ENCODE measurements around the gene PEPD. TPM values are rescaled to one million over a fixed set of nuclear protein-coding genes. Genes with fewer than 3 reads are reported as not detected.

PEPD gene
- polyA plus RNA-seq, 1 donor from 2014 or later: 91.1 TPM

DNA sequence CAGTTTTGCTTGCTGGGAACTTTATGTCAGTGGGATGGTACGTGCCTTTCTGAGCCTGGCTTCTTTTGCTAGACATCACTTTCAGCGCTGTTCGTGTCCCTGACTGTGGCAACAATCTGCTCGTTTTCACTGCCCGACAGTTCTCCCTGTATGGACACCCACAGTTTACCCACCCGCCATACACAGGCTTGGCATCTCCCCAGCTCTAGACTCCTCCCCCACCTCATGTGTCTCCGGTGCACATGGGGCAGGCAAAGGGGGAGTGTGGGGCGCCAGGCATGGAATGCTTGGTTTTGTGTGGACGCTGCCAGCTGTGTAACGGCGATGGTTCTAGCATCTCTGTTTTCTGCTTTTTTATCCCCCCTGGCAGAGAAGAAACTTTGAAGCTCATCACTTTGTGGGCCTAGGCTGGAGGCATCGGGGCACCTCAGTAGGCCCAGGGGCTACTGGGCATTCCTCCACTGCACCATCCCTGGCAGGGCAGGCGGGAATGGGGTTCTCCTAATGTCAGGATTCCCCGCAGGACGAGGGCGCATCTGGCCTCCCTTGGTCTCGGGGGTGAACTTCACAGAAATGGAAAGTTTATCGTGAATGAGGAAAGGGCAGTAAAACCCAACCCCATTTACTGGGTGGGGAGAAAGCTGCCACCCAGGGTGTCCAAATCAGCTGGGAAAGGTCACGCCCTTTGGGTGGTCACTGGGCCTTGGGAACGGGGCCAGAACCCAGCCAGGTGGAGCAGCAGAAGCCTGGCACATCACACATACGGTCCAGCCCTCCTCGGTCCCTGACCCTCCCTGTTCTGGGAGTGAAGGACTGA is 87.3 kb downstream of the PEPD start:
- Mint-ChIP-seq H3K9me3 (no peaks in the 10 kb centered on the region), H3K27ac (no peak overlapping the region), H3K4me1 (peaks cover 0 to 5% (median 0%) of the 10 kb centered on the region in 3 donors), H3K36me3 (no peaks in the 10 kb centered on the region), H3K4me3 (no peak overlapping the region), H3K27me3 (no peaks in the 10 kb centered on the region)

DNA sequence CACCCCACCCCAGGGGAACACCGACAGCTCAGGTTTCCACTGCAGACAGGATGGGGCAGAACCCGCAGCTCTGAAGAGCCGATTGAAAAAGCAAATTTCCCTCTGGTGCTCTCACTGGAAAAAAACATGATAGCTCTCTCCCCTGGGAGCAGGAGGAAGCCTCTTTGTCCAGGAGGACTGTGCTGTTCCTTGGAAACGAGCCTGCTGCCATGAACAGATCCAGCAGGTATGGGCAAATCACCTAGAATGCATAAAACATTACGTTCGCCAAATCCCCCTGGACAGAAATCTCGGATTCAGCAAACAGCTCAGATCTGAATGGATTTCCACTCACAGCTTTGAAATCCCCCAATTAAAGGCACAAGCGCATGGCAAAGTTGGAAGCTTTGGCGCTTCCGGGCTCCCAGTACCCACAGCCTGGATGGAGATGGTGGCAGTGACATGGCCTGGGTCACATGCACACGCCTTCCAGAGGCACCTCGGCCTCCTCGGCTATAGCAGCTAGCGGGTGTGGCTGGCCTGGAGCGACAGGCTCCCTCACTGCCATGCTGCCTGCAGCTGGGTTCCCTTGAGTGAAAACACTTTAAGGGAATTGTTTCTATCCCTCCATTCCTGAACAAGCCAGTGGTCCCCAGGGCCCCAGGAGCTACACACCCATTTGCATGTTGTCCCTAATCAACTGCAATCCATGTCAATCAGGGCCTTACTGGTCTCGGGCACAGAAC is 89.0 kb downstream of the PEPD start:
- no peaks in the 10 kb centered on the region for H3K9me3 Mint-ChIP-seq
- H3K4me3 Mint-ChIP-seq: no peak overlapping the region
- no peaks in the 10 kb centered on the region for H3K27me3 Mint-ChIP-seq
- H3K4me1 Mint-ChIP-seq: peaks cover 0 to 5% (median 0%) of the 10 kb centered on the region in 3 donors
- H3K36me3 Mint-ChIP-seq: no peaks in the 10 kb centered on the region
- H3K27ac Mint-ChIP-seq: no peak overlapping the region

DNA sequence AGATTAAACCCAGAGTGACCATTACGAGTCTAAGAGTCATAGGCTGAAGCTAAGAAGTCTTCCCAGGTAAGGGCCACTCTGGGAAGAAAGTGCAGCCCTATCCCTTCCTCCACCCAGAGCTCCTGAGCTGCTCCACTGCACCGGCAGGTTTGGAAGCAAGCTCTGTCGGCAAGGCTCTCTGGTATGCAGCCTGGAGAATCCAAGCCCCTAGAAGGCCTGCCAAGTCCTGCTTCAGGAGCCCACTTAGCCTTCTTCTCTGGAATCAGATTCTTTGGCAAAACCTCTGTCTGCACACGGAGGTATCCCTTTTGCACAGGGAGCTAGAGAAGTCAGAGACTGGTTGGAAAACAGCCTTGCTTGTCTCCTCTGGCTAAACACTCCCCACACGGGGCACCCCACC is 89.6 kb downstream of the PEPD start:
- no peaks in the 10 kb centered on the region for H3K27me3 Mint-ChIP-seq
- peaks cover 0 to 5% (median 0%) of the 10 kb centered on the region in 3 donors for H3K4me1 Mint-ChIP-seq
- no peak overlapping the region for H3K27ac Mint-ChIP-seq
- H3K9me3 Mint-ChIP-seq: no peaks in the 10 kb centered on the region
- H3K36me3 Mint-ChIP-seq: no peaks in the 10 kb centered on the region
- H3K4me3 Mint-ChIP-seq: no peak overlapping the region

GRCh38 chr19:33430674-33431277 is 90.8 kb downstream of the PEPD start:
- no peaks in the 10 kb centered on the region for H3K9me3 Mint-ChIP-seq
- H3K27ac Mint-ChIP-seq: no peak overlapping the region
- no peaks in the 10 kb centered on the region for H3K36me3 Mint-ChIP-seq
- H3K4me1 Mint-ChIP-seq: peaks cover 0 to 5% (median 0%) of the 10 kb centered on the region in 3 donors
- H3K27me3 Mint-ChIP-seq: no peaks in the 10 kb centered on the region
- H3K4me3 Mint-ChIP-seq: no peak overlapping the region

DNA sequence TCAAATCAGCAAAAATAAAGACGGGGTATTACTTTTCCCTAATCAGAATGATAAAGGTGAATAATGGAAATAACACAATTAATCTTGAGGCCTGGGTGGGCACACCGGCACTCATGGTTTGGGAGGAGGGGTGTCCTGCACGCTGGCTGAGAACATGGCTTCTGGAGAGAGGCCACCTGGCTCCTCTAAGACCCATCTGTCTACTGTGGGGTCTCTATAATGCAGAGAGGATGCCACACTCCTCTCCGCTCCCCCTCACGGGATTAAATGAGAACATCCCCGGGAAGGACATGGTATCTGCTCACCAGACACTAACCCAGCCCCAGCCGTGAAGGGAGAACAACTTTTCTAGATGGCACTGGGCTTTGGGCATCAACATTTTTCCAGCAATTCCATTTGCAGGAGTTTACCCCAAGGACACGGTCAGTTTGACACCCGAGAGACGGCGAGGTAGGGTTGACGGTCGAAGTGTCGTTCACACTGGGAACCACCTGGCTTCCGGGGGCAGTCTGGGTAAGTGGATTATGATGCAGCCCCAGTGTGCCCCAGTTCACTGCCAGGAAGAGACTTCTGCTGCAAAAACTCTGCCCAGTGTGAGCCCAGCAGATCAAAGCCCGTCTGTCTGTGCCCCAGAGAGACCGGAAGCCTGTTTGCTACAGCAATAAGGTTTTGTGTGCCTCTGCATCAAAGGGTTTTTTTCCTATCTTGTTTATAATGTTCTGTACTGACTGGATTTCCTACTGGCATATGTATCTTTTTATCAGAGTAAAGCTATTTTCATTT is 91.5 kb downstream of the PEPD start:
- Mint-ChIP-seq H3K4me3 (no peak overlapping the region), H3K36me3 (no peaks in the 10 kb centered on the region), H3K4me1 (peaks cover 0 to 5% (median 0%) of the 10 kb centered on the region in 3 donors), H3K27ac (no peak overlapping the region), H3K9me3 (no peaks in the 10 kb centered on the region), H3K27me3 (no peaks in the 10 kb centered on the region)

- no peaks in the 10 kb centered on the region for H3K27me3 Mint-ChIP-seq
- H3K4me1 Mint-ChIP-seq: peaks cover 0 to 5% (median 0%) of the 10 kb centered on the region in 3 donors
- no peaks in the 10 kb centered on the region for H3K36me3 Mint-ChIP-seq
- no peak overlapping the region for H3K4me3 Mint-ChIP-seq
- H3K9me3 Mint-ChIP-seq: no peaks in the 10 kb centered on the region
- H3K27ac Mint-ChIP-seq: no peak overlapping the region
Measured at GRCh38 chr19:33428627-33429125, 92.9 kb downstream of the PEPD start.

DNA sequence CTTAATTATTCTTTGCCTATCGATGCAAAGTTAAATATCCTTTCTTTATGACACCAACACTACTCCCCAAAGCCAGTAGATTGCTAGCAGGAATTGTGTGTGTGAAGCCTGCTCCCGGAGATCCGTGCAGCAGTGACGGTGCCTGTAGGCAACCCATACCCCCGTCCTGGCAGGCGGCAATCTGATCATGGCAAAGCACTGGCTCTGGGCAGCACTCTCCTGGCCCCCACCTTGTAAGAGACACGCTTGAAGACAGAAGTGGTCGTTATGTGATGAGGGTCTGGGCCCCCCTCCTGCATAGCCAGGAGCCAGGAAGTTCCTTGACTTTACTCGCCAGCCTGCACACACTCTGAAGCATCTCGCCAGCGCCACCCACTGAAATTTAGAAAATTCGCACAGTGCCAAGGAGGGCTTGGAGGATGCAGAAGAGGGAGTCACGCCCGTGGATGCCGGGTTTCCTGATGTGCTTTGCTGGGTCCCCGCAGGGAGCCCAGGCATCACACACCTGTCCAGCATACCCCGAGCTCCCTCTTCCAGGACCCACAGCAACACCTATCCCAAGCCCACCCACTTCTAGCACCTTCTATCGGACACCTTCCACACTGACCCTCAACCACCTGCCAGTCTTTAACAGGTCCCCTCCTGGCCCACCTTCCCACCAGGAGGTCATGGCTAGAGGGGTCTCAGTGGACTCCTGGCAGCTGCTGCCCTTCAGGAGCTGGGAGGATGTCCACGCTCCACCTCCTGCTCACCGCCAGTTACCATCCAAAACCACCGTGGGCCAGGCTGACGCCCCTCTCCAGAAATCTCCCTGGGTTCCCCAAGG is 93.6 kb downstream of the PEPD start:
- Mint-ChIP-seq H3K9me3 (no peaks in the 10 kb centered on the region), H3K27me3 (no peaks in the 10 kb centered on the region), H3K4me3 (no peak overlapping the region), H3K36me3 (no peaks in the 10 kb centered on the region), H3K27ac (no peak overlapping the region), H3K4me1 (peaks cover 0 to 5% (median 0%) of the 10 kb centered on the region in 3 donors)

- peak overlapping the region in 1 of 3 donors; percentile 30 for H3K27ac Mint-ChIP-seq
- H3K36me3 Mint-ChIP-seq: no peaks in the 10 kb centered on the region
- H3K9me3 Mint-ChIP-seq: no peaks in the 10 kb centered on the region
- peaks cover 0 to 5% (median 0%) of the 10 kb centered on the region in 3 donors for H3K4me1 Mint-ChIP-seq
- H3K4me3 Mint-ChIP-seq: no peak overlapping the region
- H3K27me3 Mint-ChIP-seq: no peaks in the 10 kb centered on the region
Measured at GRCh38 chr19:33426621-33427361, 94.8 kb downstream of the PEPD start.

DNA sequence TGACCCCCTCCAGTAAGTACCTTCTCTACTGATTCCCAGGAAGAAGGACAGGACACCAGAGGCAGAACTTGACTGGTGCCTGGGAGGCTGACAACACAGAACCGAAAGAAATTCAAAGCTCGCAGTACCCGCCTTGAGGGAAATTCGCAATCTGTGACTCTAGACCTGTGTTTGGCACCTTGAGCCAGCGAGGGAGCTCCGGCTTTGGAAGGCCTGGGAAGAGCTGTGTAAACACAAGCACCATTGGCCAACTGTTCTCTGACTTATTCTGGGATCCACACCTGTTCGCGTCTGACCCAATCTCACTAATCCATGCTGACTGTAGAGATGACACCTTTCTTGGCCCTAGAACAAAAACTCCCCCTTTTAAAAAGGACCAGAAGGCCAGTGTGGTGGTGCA is 97.4 kb downstream of the PEPD start:
- H3K4me3 Mint-ChIP-seq: no peak overlapping the region
- no peaks in the 10 kb centered on the region for H3K27me3 Mint-ChIP-seq
- H3K4me1 Mint-ChIP-seq: no peaks in the 10 kb centered on the region
- H3K36me3 Mint-ChIP-seq: no peaks in the 10 kb centered on the region
- no peaks in the 10 kb centered on the region for H3K9me3 Mint-ChIP-seq
- no peak overlapping the region for H3K27ac Mint-ChIP-seq

GRCh38 chr19:33422369-33423180 is 99.0 kb downstream of the PEPD start:
- no peaks in the 10 kb centered on the region for H3K27me3 Mint-ChIP-seq
- H3K4me3 Mint-ChIP-seq: no peak overlapping the region
- no peaks in the 10 kb centered on the region for H3K36me3 Mint-ChIP-seq
- no peaks in the 10 kb centered on the region for H3K4me1 Mint-ChIP-seq
- H3K27ac Mint-ChIP-seq: no peak overlapping the region
- H3K9me3 Mint-ChIP-seq: no peaks in the 10 kb centered on the region

GRCh38 chr19:33421368-33421767 is 100.2 kb downstream of the PEPD start:
- no peaks in the 10 kb centered on the region for H3K9me3 Mint-ChIP-seq
- H3K4me3 Mint-ChIP-seq: no peak overlapping the region
- H3K27ac Mint-ChIP-seq: no peak overlapping the region
- no peaks in the 10 kb centered on the region for H3K27me3 Mint-ChIP-seq
- peaks cover 0 to 3% (median 2%) of the 10 kb centered on the region in 3 donors for H3K4me1 Mint-ChIP-seq
- no peaks in the 10 kb centered on the region for H3K36me3 Mint-ChIP-seq

- H3K4me1 Mint-ChIP-seq: peaks cover 0 to 5% (median 2%) of the 10 kb centered on the region in 3 donors
- no peaks in the 10 kb centered on the region for H3K9me3 Mint-ChIP-seq
- no peak overlapping the region for H3K27ac Mint-ChIP-seq
- no peaks in the 10 kb centered on the region for H3K36me3 Mint-ChIP-seq
- no peaks in the 10 kb centered on the region for H3K27me3 Mint-ChIP-seq
- no peak overlapping the region for H3K4me3 Mint-ChIP-seq
Measured at GRCh38 chr19:33420821-33421220, 100.8 kb downstream of the PEPD start.

DNA sequence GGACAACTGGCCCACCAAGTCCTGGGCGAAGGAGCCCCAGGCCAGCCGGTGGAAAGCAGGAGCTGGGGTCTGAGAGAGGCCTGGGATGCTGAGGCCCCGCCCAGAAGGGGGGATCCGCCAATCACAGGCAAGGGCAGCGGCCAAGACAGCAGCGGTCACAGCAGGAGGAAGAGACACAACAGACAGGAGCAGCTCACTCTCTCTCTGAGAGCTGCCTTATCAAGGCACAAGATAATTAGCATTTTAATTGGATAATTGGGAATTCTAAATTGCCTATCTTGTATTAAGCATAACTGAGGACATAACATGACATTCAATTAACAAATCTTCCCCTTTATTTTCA is 101.8 kb downstream of the PEPD start:
- H3K36me3 Mint-ChIP-seq: no peaks in the 10 kb centered on the region
- peaks cover 0 to 5% (median 2%) of the 10 kb centered on the region in 3 donors for H3K4me1 Mint-ChIP-seq
- no peaks in the 10 kb centered on the region for H3K27me3 Mint-ChIP-seq
- no peak overlapping the region for H3K27ac Mint-ChIP-seq
- H3K4me3 Mint-ChIP-seq: no peak overlapping the region
- H3K9me3 Mint-ChIP-seq: no peaks in the 10 kb centered on the region

All from IgD-negative memory B cell (primary cell).